CD4-positive, alpha-beta T cell (primary cell): Measurements from ENCODE around the gene ARHGAP30. TPM values are rescaled to one million over a fixed set of nuclear protein-coding genes. Genes with fewer than 3 reads are reported as not detected.

ENCODE experiments used
- ATAC-seq: fragments of 200-7000 bp; cut with Tn5 transposase; one replicate; pipeline ENCODE4 v1.10.0; 2022; ENCODE audit warnings: mild to moderate bottlenecking; ENCODE audit not compliant: poor library complexity
- CTCF ChIA-PET: fragments of 350-600 bp; sonication (Branson Sonifier 250); formaldehyde crosslinking; loops from one replicate; lab custom pipeline; 2021; ENCODE audit warnings: antibody characterized with exemption, inconsistent platforms; lab: Charles Lee
- POLR2A ChIA-PET: fragments of 350-600 bp; sonication (Branson Sonifier 250); formaldehyde crosslinking; loops from one replicate; lab custom pipeline; 2021; ENCODE audit warnings: antibody characterized with exemption, inconsistent platforms; lab: Charles Lee
- DNase-seq, 14 experiments: peaks; one replicate each; pipeline ENCODE4 v3.0.0-alpha.2; 2013 to 2020; ENCODE audit warnings: mixed read lengths in 2 of 14
- H3K27ac ChIP-seq, 2 donors: one replicate each; pipeline versions ENCODE4 v1.5.1 to v1.7.0; 2013; ENCODE audit warnings: low read length in 2 of 2, low read depth in 1 of 2, mild to moderate bottlenecking in 1 of 2
- H3K27me3 ChIP-seq, 2 experiments: 1 replicate in 1 of 2; 2 replicates in 1 of 2; pipeline versions ENCODE4 v1.6.1 to v1.7.0; 2013; ENCODE audit warnings: low read length in 2 of 2, control low read depth in 1 of 2, mild to moderate bottlenecking in 1 of 2, moderate library complexity in 1 of 2; ENCODE audit not compliant: insufficient read depth in 2 of 2, control insufficient read depth in 1 of 2
- H3K36me3 ChIP-seq: one replicate; pipeline ENCODE4 v1.6.1; 2013; ENCODE audit warnings: low read length, control low read depth; ENCODE audit not compliant: insufficient read depth
- H3K4me1 ChIP-seq: one replicate; pipeline ENCODE4 v1.6.1; 2013; ENCODE audit warnings: low read length, control low read depth; ENCODE audit not compliant: insufficient read depth
- H3K4me3 ChIP-seq: one replicate; pipeline ENCODE4 v1.5.1; 2013; ENCODE audit warnings: mild to moderate bottlenecking, low read length, moderate library complexity
- H3K9me3 ChIP-seq, 2 experiments: 1 replicate in 1 of 2; 2 replicates in 1 of 2; pipeline versions ENCODE4 v1.6.1 to v1.7.0; 2013; ENCODE audit warnings: low read length in 2 of 2, mild to moderate bottlenecking in 2 of 2, control low read depth in 1 of 2, moderate library complexity in 1 of 2; ENCODE audit not compliant: control insufficient read depth in 1 of 2, insufficient read depth in 1 of 2
- H3K27ac Mint-ChIP-seq: one replicate; pipeline ENCODE4 v1.8.0; 2020; ENCODE audit warnings: mixed read lengths
- H3K27me3 Mint-ChIP-seq: one replicate; pipeline ENCODE4 v1.8.0; 2021; ENCODE audit warnings: mixed read lengths
- H3K36me3 Mint-ChIP-seq: one replicate; pipeline ENCODE4 v1.8.0; 2021; ENCODE audit warnings: low read depth, mixed read lengths
- H3K4me1 Mint-ChIP-seq: one replicate; pipeline ENCODE4 v1.8.0; 2021; ENCODE audit warnings: low read depth, mixed read lengths
- H3K4me3 Mint-ChIP-seq: one replicate; pipeline ENCODE4 v1.8.0; 2020; ENCODE audit warnings: mild to moderate bottlenecking, mixed read lengths
- H3K9me3 Mint-ChIP-seq: one replicate; pipeline ENCODE4 v1.8.0; 2020; ENCODE audit warnings: mixed read lengths
- intact Hi-C, 2 experiments: fragments of 100-400 bp; cut with DNase I in 1 of 2; cut with micrococcal nuclease in 1 of 2; formaldehyde crosslinking; loops; one replicate each; pipeline versions ENCODE4 v1.15.1 to v1.9.0; 2023 to 2025; cut with DNase I, micrococcal nuclease
- total RNA-seq, 174 experiments: library from RNA in 2 of 174; stranded (reverse) in 2 of 174; gene quantifications; one replicate each; pipeline ENCODE4 v1.2.3 and lab custom pipeline; 2021 to 2026
- TF ChIP-seq, protein P1 (sequence below): fragments of 200-600 bp; IDR thresholded peaks from one replicate; pipeline ENCODE4 v1.8.0; 2022; ENCODE audit warnings: antibody characterized with exemption, mild to moderate bottlenecking

ARHGAP30 gene
- total RNA-seq, 2 experiments from 2014 or later: 76.6 to 78.9 TPM

DNA sequence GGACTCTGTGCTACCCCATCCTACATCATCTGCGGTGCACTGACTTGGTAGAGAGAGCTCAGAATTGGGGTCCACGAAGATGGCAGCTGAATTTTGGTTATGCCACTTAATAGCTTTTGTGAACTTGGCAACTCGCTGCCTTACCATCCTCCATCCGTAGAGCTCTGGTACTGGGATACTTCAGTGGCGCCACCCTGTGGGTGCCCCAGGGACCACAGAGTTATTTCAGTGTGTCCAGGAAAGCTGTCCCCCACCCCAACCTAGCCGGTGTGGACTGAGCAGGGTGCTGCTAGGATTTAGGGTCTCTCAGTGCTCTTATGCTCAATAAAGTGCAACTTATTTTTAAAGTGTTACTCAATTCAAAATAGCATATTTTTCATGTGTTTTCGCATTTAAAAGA, 14.9 kb downstream of the ARHGAP30 start:
- peaks cover 77% of the 10 kb centered on the region for H3K36me3 Mint-ChIP-seq

DNA sequence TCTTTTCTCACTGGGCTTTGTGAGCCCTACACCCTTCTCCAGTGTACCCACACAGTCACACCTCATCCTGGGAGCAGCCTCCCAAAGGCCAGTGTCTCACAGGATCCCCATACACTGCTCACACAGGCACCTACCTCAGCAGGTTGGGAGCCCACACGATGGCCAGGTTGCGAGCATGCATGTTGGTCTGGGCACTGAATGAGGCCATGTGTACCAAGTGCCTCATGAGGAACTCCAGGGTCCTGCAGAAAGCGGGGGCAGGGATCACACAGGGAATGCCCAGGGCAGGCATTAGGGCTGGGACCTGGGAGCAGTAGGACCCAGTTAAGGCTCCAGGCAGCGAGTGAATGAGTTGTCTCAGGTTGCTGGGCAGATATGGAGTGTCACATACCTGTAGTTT, 15.5 kb downstream of the ARHGAP30 start:
- Histone ChIP-seq H3K9me3 (no peaks in the 10 kb centered on the region), H3K27ac (no peak overlapping the region), H3K36me3 (peaks cover 91% of the 10 kb centered on the region), H3K4me1 (peaks cover 29% of the 10 kb centered on the region), H3K27me3 (no peaks in the 10 kb centered on the region), H3K4me3 (no peak overlapping the region)
- ChIA-PET POLR2A (interaction anchor here (0.8 to 2.5 kb wide), 4 partner anchors 9 to 16 kb away, joined by 3 to 22 read pairs (median 7); partner anchors contain the start of genes ARHGAP30 and USF1), CTCF (interaction anchor here (0.9 to 1.3 kb wide), 2 partner anchors 9 to 17 kb away, joined by 5 to 7 read pairs; partner anchors contain the start of genes ARHGAP30 and USF1)
- DNase-seq: no peak
- Mint-ChIP-seq H3K36me3 (peaks cover 77% of the 10 kb centered on the region), H3K27me3 (no peaks in the 10 kb centered on the region), H3K4me1 (peaks cover 22% of the 10 kb centered on the region), H3K4me3 (no peak overlapping the region), H3K27ac (no peak overlapping the region), H3K9me3 (no peaks in the 10 kb centered on the region)
- TF ChIP-seq, protein P1, sequence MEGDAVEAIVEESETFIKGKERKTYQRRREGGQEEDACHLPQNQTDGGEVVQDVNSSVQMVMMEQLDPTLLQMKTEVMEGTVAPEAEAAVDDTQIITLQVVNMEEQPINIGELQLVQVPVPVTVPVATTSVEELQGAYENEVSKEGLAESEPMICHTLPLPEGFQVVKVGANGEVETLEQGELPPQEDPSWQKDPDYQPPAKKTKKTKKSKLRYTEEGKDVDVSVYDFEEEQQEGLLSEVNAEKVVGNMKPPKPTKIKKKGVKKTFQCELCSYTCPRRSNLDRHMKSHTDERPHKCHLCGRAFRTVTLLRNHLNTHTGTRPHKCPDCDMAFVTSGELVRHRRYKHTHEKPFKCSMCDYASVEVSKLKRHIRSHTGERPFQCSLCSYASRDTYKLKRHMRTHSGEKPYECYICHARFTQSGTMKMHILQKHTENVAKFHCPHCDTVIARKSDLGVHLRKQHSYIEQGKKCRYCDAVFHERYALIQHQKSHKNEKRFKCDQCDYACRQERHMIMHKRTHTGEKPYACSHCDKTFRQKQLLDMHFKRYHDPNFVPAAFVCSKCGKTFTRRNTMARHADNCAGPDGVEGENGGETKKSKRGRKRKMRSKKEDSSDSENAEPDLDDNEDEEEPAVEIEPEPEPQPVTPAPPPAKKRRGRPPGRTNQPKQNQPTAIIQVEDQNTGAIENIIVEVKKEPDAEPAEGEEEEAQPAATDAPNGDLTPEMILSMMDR: no peak
- no peak for ATAC-seq
- intact Hi-C loops: no loop called here

More for the DNA sequence above, 14.9 kb downstream of the ARHGAP30 start:
- intact Hi-C loops: no loop called here
- POLR2A ChIA-PET: interaction anchor here (0.8 to 2.5 kb wide), 4 partner anchors 10 to 15 kb away, joined by 3 to 22 read pairs (median 7); partner anchors contain the start of genes ARHGAP30 and USF1
- H3K27me3 ChIP-seq: no peaks in the 10 kb centered on the region
- TF ChIP-seq, protein P1: peak; percentile 32
- H3K36me3 ChIP-seq: peaks cover 91% of the 10 kb centered on the region
- H3K4me1 Mint-ChIP-seq: peaks cover 27% of the 10 kb centered on the region
- DNase-seq (peak in 1 of 14 experiments; percentile 33), ATAC-seq (no peak)
- no peaks in the 10 kb centered on the region for H3K27me3 Mint-ChIP-seq
- no peak overlapping the region for H3K27ac Mint-ChIP-seq
- CTCF ChIA-PET: interaction anchor here (0.9 to 1.3 kb wide), 3 partner anchors 9 to 64 kb away, joined by 3 to 7 read pairs (median 5); partner anchors contain the start of genes ARHGAP30 and USF1
- no peak overlapping the region for H3K4me3 ChIP-seq
- H3K4me3 Mint-ChIP-seq: no peak overlapping the region
- peaks cover 35% of the 10 kb centered on the region for H3K4me1 ChIP-seq
- no peaks in the 10 kb centered on the region for H3K9me3 ChIP-seq
- H3K27ac ChIP-seq: peak overlapping the region in 1 of 2 donors; percentile 21
- H3K9me3 Mint-ChIP-seq: no peaks in the 10 kb centered on the region

DNA sequence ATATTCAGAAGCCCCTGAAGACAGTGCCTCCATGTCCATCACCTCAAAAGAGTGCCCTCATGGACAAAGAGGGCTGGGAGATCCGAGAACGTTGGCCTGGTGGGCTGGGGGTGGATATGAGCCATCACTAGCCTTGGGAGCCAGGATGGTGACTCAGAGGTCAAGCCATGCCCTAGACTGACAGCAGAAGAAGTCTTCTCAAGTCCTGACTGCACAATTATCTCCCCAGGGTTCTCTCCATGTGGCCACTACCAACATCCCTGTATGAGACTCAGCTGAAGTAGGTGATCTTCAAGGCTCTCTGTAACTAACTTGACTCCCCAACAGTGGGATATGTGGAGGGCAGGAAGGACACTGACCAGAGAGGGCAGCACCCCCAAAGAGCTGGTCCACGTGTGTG, 16.8 kb downstream of the ARHGAP30 start:
- Histone ChIP-seq H3K4me3 (no peak overlapping the region), H3K4me1 (peaks cover 34% of the 10 kb centered on the region), H3K27ac (no peak overlapping the region), H3K9me3 (no peaks in the 10 kb centered on the region), H3K27me3 (no peaks in the 10 kb centered on the region), H3K36me3 (peaks cover 96% of the 10 kb centered on the region)
- ATAC-seq (no peak), DNase-seq (no peak)
- intact Hi-C loops: no loop called here
- Mint-ChIP-seq H3K27me3 (no peaks in the 10 kb centered on the region), H3K27ac (peak overlapping the region; percentile 64), H3K9me3 (no peaks in the 10 kb centered on the region), H3K4me3 (no peak overlapping the region), H3K36me3 (peaks cover 85% of the 10 kb centered on the region), H3K4me1 (peaks cover 19% of the 10 kb centered on the region)
- TF ChIP-seq, protein P1: no peak
- ChIA-PET CTCF (no interaction called here), POLR2A (interaction anchor here (0.7 kb wide), 1 partner anchor 14 kb away, joined by 3 read pairs; the partner anchor contains the start of gene TSTD1)
